Small intestine (tissue), 16 donors: ENCODE results near the gene MT3. TPM values are rescaled to one million over a fixed set of nuclear protein-coding genes. Genes with fewer than 3 reads are reported as not detected.
A peak's percentile ranks its signal among the peaks of the same experiment; 100 is the strongest.

Experiments used
- DNase-seq, 2 donors: peaks; one replicate each; pipeline versions ENCODE4 v3.0.0 to v3.0.0-alpha.2; 2013
- FAIRE-seq: peaks from 2 replicates; lab custom pipeline; 2012; peaks lifted over from hg19 to GRCh38; lab: Jason Lieb, UNC
- H3K27ac ChIP-seq, 3 donors: one replicate each; pipeline ENCODE4 v1.5.1; 2013; ENCODE audit warnings: low read length in 2 of 3, mild to moderate bottlenecking in 2 of 3, control low read depth in 1 of 3, inconsistent platforms in 1 of 3, low read depth in 1 of 3, moderate library complexity in 1 of 3
- H3K27me3 ChIP-seq, 3 donors: one replicate each; pipeline ENCODE4 v1.6.1; 2013; ENCODE audit warnings: low read length in 3 of 3, inconsistent platforms in 1 of 3; ENCODE audit not compliant: control insufficient read depth in 3 of 3, insufficient read depth in 3 of 3
- H3K36me3 ChIP-seq, 3 donors: one replicate each; pipeline ENCODE4 v1.6.1; 2013; ENCODE audit warnings: low read length in 3 of 3, inconsistent platforms in 1 of 3, low read depth in 1 of 3, mild to moderate bottlenecking in 1 of 3, moderate library complexity in 1 of 3; ENCODE audit not compliant: control insufficient read depth in 3 of 3, insufficient read depth in 2 of 3
- H3K4me1 ChIP-seq, 3 donors: one replicate each; pipeline ENCODE4 v1.6.1; 2013; ENCODE audit warnings: low read length in 2 of 3, inconsistent platforms in 1 of 3, low read depth in 1 of 3, mild to moderate bottlenecking in 1 of 3, moderate library complexity in 1 of 3; ENCODE audit not compliant: control insufficient read depth in 3 of 3, insufficient read depth in 2 of 3
- H3K4me3 ChIP-seq, 3 donors: one replicate each; pipeline ENCODE4 v1.5.1; 2013; ENCODE audit warnings: low read length in 3 of 3, control low read depth in 1 of 3, inconsistent platforms in 1 of 3, low read depth in 1 of 3, mild to moderate bottlenecking in 1 of 3, moderate library complexity in 1 of 3
- H3K9me3 ChIP-seq, 2 donors: one replicate each; pipeline ENCODE4 v1.6.1; 2013; ENCODE audit warnings: low read depth in 1 of 2, low read length in 1 of 2; ENCODE audit not compliant: control insufficient read depth in 2 of 2, insufficient read depth in 1 of 2
- WGBS, 3 donors: extraction: QIAGEN DNeasy Blood & Tissue Kit; methylation state at CpG; one replicate each; pipeline ENCODE4 v1.1.7; 2013; 5-methylcytosine and 5-hydroxymethylcytosine counted together
- long read RNA-seq, 10 donors: transcript quantifications; one replicate each; lab custom pipeline, GENCODE V29; 2026
- polyA plus RNA-seq, 4 donors: library from polyadenylated mRNA; stranded (reverse) in 3 of 4; unstranded in 1 of 4; fragments of 200-250 nt in 3 of 4; fragments of 120-200 nt in 1 of 4; gene quantifications; one replicate each; pipeline versions ENCODE4 v1.2.1 to v1.2.3, GENCODE V29; 2013
- donor health status: healthy with polysubstance abuse.
- donor health status: control.
- donor health status: control.
- donor health status: Bipolar disorder and iron deficiency.
- donor health status: healthy.

Gene MT3
- polyA plus RNA-seq = 1 to 10 TPM in 1 of 4 donors, under 1 TPM in 1, not detected in 2; 0.72 to 5.4 TPM
- long read RNA-seq, donor 1 = 0 reads
- long read RNA-seq, donor 2 = 0 reads
- long read RNA-seq, donor 3 = 0 reads
- long read RNA-seq, donor 4 = 0 reads
- long read RNA-seq, donor 5 = 0 reads
- long read RNA-seq, donor 6, partial matches to known transcripts = 0 of 1 reads
- long read RNA-seq, donor 6, other reads (novel, unspliced or antisense) = 0 of 1 reads
- long read RNA-seq, donor 7, transcript MT3-201 (3 exons, 569 nt) = major isoform, 15 of 17 reads
- long read RNA-seq, donor 7, partial matches to known transcripts = 0 of 17 reads
- long read RNA-seq, donor 7, other reads (novel, unspliced or antisense) = 0 of 17 reads
- long read RNA-seq, donor 8, partial matches to known transcripts = 0 of 1 reads
- long read RNA-seq, donor 8, other reads (novel, unspliced or antisense) = 0 of 1 reads
- long read RNA-seq, donor 9 = 0 reads
- long read RNA-seq, donor 10, partial matches to known transcripts = 0 of 2 reads
- long read RNA-seq, donor 10, other reads (novel, unspliced or antisense) = 0 of 2 reads

DNA sequence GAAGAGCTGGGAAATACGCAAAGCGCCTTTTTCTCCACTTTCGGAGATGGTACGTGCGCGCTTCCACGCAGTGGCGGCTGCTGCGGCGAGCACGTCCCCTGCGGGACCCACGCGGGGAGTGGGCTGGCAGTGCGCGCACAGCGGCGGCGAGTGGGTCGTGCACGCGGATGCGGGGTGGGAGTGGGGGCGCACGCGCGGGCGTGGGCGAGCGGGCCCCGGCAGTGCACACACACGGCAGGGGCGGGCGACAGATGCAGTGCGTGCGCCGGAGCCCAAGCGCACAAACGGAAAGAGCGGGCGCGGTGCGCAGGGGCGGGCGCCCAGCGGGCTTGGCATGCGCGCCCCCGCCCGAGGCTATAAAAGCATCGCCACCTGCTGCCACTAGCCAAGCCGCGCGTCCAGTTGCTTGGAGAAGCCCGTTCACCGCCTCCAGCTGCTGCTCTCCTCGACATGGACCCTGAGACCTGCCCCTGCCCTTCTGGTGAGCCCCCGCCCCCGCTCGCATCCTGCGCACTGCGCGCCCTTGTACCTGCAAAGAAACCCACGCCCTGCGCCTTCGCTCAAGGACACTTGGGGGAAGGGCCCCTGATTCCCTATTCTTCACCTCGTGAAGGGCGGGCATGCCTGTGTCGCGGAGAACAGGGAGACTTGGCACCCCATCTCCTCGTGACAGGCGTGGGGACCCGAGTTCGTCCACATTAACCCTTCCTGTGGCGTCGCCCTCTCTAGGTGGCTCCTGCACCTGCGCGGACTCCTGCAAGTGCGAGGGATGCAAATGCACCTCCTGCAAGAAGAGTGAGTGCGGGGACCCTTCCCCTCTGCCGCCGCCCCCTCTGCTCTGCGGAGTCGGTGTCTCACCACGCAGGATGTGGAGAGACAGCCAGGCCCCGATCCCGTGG, at the start of gene MT3:
TSS of gene MT3 (plus strand) at position 388 of the 899 bp plus-strand sequence. CDS start at position 451, 63 bp downstream.
- Histone ChIP-seq H3K9me3 (peaks cover 0 to 2% of the 10 kb centered on the region in 2 donors), H3K27ac (no peak within 1 kb of the TSS), H3K4me3 (peak within 1 kb of the TSS in 2 of 3 donors; percentile 13 to 40), H3K27me3 (peaks cover 3 to 33% (median 7%) of the 10 kb centered on the region in 3 donors), H3K4me1 (peaks cover 0 to 9% (median 0%) of the 10 kb centered on the region in 3 donors), H3K36me3 (no peaks in the 10 kb centered on the region)
- WGBS, 3 donors = 6 to 8% (median 7%) methylated on average over 58 to 87 of the region's 87 CpGs
- DNase-seq = peak in 1 of 2 donors; percentile 60
- no peak for FAIRE-seq

DNA sequence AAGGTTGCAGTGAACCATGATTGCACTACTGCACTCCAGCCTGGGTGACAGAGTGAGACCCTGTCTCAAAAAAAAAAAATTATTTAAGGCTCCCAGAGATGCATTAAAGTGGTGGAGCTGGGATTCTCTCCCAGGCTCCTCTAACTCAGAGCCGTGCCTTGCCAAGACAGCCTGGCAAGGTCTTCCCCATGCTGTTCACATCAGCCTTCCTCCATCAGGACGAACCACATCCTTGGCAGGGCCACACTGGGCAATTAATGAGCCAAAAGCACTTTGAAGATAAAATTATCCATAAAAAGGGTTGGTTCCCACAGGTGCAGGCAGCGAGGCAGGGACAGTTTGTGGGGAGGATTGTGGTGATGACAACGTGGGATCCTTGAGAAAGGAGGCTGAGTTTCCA, 49.7 kb upstream of the MT3 start:
- 12 to 39% (median 25%) methylated on average over 4 of the region's 4 CpGs for WGBS, 3 donors
- FAIRE-seq (no peak), DNase-seq (peak in 1 of 2 donors; percentile 9)
- Histone ChIP-seq H3K27me3 (peaks cover 0 to 3% (median 2%) of the 10 kb centered on the region in 3 donors), H3K36me3 (no peaks in the 10 kb centered on the region), H3K4me3 (no peak overlapping the region), H3K27ac (peak overlapping the region in 1 of 3 donors; percentile 41), H3K9me3 (peaks cover 0 to 16% of the 10 kb centered on the region in 2 donors), H3K4me1 (no peaks in the 10 kb centered on the region)

DNA sequence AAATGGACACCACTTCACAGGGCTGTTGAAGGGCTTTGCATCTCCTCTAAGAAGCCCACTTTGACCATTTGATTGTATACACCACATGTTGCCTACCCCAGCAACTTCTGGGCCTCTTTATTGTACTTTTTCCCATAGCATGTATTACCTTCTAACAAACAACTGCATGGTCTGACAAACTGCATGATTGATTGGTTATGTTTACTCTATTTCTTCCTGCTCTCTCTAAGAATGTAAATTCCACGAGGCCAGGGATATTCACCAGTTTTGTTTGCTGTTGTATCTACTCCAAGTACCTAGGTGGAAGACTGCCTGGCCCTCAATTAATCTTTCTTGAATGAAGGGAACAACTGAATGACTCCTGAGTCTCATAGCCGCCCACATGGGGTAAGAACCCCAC, 47.3 kb upstream of the MT3 start:
- no peak overlapping the region for H3K27ac ChIP-seq
- 17 to 30% (median 17%) methylated on average over 2 of the region's 2 CpGs for WGBS, 3 donors
- H3K9me3 ChIP-seq = peaks cover 0 to 16% of the 10 kb centered on the region in 2 donors
- H3K27me3 ChIP-seq = peaks cover 0 to 3% (median 0%) of the 10 kb centered on the region in 3 donors
- H3K4me3 ChIP-seq = no peak overlapping the region
- no peaks in the 10 kb centered on the region for H3K36me3 ChIP-seq
- DNase-seq = no peak
- no peak for FAIRE-seq
- H3K4me1 ChIP-seq = no peaks in the 10 kb centered on the region

GRCh38 chr16:56547120-56547948, 42.0 kb upstream of the MT3 start:
- H3K9me3 ChIP-seq = no peaks in the 10 kb centered on the region
- FAIRE-seq = no peak
- no peaks in the 10 kb centered on the region for H3K36me3 ChIP-seq
- WGBS, 3 donors = 49 to 68% (median 64%) methylated on average over 12 of the region's 12 CpGs
- H3K4me3 ChIP-seq = no peak overlapping the region
- H3K27me3 ChIP-seq = peaks cover 0 to 3% (median 0%) of the 10 kb centered on the region in 3 donors
- H3K4me1 ChIP-seq = no peaks in the 10 kb centered on the region
- H3K27ac ChIP-seq = peak overlapping the region in 2 of 3 donors; percentile 7 to 37
- no peak for DNase-seq

DNA sequence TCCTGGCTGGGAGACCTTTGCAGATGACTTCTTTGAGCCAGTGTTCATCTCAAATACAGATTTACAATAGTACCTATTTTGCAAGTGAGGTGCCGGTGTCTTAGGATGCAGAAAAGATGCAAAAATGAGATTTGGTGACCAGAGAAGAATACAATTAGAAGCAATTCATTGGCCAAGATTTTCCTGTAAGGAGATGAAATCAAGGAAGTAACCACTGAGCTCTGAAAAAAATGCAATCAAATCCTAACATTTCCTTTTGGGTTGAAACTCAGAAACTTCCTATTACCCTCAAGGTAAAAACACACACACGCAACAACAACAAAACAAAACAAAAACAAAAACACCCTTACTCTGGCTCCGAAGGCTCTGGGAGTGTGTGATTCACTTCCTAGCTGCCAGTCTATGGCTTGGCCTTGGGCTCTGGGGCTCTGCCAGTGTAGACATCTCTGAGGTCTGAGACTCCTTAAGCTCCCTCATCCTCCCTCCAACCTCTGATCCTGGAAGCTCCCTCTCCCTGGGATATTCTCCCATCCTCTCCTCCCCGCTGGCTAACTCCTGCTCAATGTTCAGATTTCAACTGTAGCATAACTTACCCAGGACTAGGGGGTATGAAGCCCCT, 41.3 kb upstream of the MT3 start:
- no peaks in the 10 kb centered on the region for H3K36me3 ChIP-seq
- no peak overlapping the region for H3K4me3 ChIP-seq
- no peak for FAIRE-seq
- DNase-seq = no peak
- H3K27me3 ChIP-seq = no peaks in the 10 kb centered on the region
- no peak overlapping the region for H3K27ac ChIP-seq
- H3K4me1 ChIP-seq = no peaks in the 10 kb centered on the region
- 81 to 88% (median 84%) methylated on average over 4 of the region's 4 CpGs for WGBS, 3 donors
- no peaks in the 10 kb centered on the region for H3K9me3 ChIP-seq

- H3K27me3 ChIP-seq = no peaks in the 10 kb centered on the region
- H3K4me3 ChIP-seq = no peak overlapping the region
- H3K9me3 ChIP-seq = no peaks in the 10 kb centered on the region
- no peak overlapping the region for H3K27ac ChIP-seq
- no peaks in the 10 kb centered on the region for H3K4me1 ChIP-seq
- DNase-seq (no peak), FAIRE-seq (no peak)
- H3K36me3 ChIP-seq = no peaks in the 10 kb centered on the region
Observed at GRCh38 chr16:56549161-56549560, 40.2 kb upstream of the MT3 start.

DNA sequence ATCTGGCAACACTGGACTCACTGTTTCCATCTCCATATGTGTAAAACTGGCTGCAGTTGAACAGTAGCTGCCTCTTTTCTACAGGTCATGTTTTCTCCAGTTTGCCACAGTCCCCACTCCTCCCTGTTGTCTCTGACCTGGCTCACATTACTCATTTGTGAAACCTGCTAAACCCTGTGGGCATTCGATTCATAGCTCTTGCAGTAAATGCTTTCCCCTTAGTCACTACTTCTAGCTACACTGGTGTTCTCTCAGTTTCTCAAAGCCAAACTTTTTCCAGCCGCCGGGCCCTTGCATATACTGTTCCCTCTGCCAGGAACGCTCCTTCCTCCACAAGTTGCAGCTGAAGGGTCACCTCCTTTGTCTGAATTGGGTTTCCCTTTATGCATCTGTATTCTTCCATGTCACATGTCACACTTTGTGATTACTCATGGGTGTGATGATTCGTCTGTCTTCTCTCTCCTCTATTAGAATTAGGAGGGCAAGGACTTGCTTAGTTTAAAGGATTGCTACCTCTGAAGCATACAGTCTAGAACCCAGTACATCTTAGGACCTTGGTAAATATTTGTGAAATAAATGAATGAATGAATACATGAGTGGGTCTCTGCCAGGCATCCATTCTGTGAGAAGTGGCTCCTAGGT, 39.5 kb upstream of the MT3 start:
- DNase-seq (no peak), FAIRE-seq (no peak)
- Histone ChIP-seq H3K27me3 (no peaks in the 10 kb centered on the region), H3K4me1 (no peaks in the 10 kb centered on the region), H3K9me3 (no peaks in the 10 kb centered on the region), H3K27ac (no peak overlapping the region), H3K4me3 (no peak overlapping the region), H3K36me3 (no peaks in the 10 kb centered on the region)
- WGBS, 3 donors = 80 to 89% (median 85%) methylated on average over 5 of the region's 5 CpGs
